ENCODE results near the gene TMEM61.

The TMEM61 gene

DNA sequence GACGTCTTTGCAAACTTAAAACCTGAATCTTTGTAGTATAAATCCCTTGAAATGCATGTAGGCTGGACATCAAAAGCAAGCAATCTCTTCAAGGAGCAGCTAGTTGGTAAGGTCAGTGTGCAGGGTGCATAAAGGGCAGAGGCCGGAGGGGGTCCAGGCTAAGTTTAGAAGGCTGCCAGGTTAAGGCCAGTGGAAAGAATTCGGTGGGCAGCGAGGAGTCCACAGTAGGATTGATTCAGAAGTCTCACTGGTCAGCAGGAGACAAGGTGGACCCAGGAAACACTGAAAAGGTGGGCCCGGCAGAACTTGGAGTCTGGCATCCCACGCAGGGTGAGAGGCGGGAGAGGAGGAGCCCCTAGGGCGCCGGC lies 58.5 kb downstream of the TMEM61 start:
- TF ChIP-seq, protein P1, sequence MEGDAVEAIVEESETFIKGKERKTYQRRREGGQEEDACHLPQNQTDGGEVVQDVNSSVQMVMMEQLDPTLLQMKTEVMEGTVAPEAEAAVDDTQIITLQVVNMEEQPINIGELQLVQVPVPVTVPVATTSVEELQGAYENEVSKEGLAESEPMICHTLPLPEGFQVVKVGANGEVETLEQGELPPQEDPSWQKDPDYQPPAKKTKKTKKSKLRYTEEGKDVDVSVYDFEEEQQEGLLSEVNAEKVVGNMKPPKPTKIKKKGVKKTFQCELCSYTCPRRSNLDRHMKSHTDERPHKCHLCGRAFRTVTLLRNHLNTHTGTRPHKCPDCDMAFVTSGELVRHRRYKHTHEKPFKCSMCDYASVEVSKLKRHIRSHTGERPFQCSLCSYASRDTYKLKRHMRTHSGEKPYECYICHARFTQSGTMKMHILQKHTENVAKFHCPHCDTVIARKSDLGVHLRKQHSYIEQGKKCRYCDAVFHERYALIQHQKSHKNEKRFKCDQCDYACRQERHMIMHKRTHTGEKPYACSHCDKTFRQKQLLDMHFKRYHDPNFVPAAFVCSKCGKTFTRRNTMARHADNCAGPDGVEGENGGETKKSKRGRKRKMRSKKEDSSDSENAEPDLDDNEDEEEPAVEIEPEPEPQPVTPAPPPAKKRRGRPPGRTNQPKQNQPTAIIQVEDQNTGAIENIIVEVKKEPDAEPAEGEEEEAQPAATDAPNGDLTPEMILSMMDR (conservative IDR thresholded peaks at IDR 0.05), result no peak
- no peak overlapping the region for H3K27ac ChIP-seq

GRCh38 chr1:55039342-55040082 lies 59.1 kb downstream of the TMEM61 start, which contains the start of gene PCSK9:
TSS of gene PCSK9 (plus strand) at chr1:55039548. CDS start at chr1:55039838, 290 bp downstream.
- no peak within 1 kb of the TSS for H3K27ac ChIP-seq
- TF ChIP-seq, protein P1 (conservative IDR thresholded peaks at IDR 0.05), result no peak

DNA sequence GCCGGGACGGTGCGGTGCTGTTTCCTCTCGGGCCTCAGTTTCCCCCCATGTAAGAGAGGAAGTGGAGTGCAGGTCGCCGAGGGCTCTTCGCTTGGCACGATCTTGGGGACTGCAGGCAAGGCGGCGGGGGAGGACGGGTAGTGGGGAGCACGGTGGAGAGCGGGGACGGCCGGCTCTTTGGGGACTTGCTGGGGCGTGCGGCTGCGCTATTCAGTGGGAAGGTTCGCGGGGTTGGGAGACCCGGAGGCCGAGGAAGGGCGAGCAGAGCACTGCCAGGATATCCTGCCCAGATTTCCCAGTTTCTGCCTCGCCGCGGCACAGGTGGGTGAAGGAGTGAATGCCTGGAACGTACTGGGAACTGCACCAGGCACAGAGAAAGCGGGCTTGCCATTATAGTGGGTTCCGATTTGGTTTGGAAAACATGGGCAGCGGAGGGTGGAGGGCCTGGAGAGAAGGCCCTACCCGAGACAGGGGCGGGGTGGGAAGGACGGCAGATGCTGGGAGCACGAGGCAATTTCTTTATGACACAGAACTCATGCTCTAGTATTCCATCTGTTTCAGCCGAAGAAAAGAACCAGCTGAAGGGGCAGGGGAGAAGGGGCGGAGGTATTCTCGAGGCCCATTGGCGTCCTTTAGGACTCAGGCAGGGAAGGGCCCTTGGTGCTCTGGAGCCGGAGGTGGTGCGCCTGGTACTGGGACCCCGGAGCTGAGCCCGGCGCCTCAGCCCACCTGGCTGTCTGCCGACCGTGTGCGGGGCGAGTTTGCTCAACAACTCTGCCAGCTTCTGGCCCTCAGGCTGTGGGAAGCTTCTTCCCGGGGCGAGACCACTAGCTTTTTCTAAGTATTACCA lies 59.9 kb downstream of the TMEM61 start:
- TF ChIP-seq, protein P1 (conservative IDR thresholded peaks at IDR 0.05), result no peak
- no peak overlapping the region for H3K27ac ChIP-seq

DNA sequence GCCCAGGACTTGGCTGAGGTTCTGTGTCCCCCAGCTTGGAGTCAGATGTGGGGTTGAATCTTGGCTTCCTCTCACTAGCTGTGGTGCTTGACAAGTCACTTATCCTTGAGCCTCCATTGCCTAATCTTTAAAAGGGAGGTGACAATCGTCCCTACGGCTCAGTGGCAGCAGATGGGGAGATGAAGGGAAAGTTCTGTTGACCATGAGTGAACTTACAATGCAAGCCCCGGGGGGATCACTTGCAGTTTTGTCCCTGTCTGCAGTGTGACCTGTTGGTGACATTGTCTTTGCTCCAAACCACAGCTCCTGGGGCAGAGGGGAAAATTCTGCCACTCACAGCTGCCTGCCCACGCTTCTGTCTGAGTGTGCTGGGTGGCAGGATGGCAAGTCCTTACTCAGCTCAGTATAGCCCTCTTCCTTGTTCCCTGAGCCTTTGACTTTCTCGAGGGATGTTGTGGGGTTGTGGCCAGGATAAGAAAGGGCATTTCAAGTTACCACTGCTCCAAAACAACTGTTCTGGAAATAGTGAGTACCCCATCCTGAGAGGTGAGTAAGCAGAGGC lies 60.6 kb downstream of the TMEM61 start:
- no peak overlapping the region for H3K27ac ChIP-seq
- TF ChIP-seq, protein P1 (conservative IDR thresholded peaks at IDR 0.05), result no peak

DNA sequence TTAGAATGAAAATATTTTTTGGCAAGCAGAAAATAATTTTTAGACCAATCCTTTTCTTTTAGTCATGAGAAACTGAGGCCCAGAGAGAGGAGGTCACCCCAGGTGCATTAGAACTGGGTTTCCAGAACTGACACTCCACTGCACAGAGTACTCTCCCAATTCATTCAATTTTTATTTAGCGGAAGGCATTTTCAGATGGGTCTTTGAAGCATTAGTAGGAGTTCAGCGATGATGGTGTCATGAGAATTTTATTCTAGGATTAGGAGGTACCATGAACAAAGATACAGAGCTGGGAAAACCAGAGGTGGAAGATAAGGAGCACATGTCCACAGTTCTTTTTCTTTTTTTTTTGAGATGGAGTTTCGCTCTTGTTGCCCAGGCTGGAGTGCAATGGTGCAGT lies 61.2 kb downstream of the TMEM61 start:
- TF ChIP-seq, protein P1 (conservative IDR thresholded peaks at IDR 0.05), result no peak

More for the DNA sequence above, 61.2 kb downstream of the TMEM61 start:
- H3K27ac ChIP-seq, result no peak overlapping the region

All from VCaP (cell line).